Right renal pelvis (tissue), 4 donors: ENCODE measurements around the gene INIP. TPM values are rescaled to one million over a fixed set of nuclear protein-coding genes. Genes with fewer than 3 reads are reported as not detected.
"Not testable (repeated sequence)": the region's sequence is repeated elsewhere in the genome, so short reads cannot be mapped to it uniquely, and the experiment has no call there.

Source experiments
- DNase-seq, 4 donors: peaks; one replicate each; pipeline ENCODE4 v3.0.0-alpha.2; 2013; ENCODE audit warnings: low read depth in 4 of 4, low spot score in 3 of 4, missing footprints in 1 of 4
- polyA plus RNA-seq, 4 donors: library from polyadenylated mRNA; unstranded; fragments of 120-200 nt; gene quantifications; one replicate each; pipeline ENCODE4 v1.2.1, GENCODE V29; 2013; ENCODE audit not compliant: insufficient read length in 4 of 4

Gene INIP
- polyA plus RNA-seq, 4 donors, result 28.0 to 39.1 (median 37.7) TPM

DNA sequence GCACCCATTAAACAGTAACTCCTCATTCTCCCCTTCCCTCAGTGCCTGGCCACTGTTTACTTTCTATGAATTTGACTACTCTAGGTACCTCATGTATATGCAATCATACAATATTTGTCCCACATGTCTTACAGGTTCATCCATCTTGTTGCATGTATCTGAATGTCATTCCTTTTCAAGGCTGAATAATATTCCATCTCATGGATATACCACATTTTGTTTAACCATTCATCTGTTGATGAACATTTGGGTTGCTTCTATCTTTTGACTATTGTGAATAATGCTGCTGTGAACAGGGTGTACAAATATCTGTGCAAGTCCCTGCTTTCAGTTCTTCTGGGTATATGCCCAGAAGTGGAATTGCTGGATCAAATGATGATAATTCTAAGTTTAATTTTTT, 40.9 kb downstream of the INIP start:
- no peak for DNase-seq

GRCh38 chr9:112673221-112673620, 44.7 kb downstream of the INIP start:
- not testable (repeated sequence) for DNase-seq

- DNase-seq, result no peak
Observed at GRCh38 chr9:112670991-112671625, 46.8 kb downstream of the INIP start.

GRCh38 chr9:112669326-112669725, 48.6 kb downstream of the INIP start:
- no peak for DNase-seq

DNA sequence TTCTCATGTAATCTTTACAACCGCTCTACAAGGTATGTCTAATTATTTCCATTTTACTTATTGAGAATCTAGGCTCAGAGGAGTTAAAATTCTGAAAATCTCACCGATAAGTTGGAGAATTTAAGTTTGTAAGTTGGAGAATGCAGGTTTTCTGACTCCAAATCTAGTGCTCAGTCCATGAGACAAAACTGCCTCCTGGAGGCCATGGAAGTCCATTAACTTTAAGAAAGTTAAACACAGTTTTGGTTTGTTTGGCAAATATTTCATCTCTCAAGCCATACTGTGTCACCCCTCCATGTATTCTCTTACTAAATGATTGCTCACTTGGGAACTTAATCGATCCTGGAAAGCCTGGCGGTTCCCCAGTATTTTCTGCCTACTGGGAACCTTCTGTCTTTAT, 52.6 kb downstream of the INIP start:
- DNase-seq, result no peak

GRCh38 chr9:112664531-112664930, 53.4 kb downstream of the INIP start:
- DNase-seq, result no peak

GRCh38 chr9:112663681-112664080, 54.2 kb downstream of the INIP start:
- no peak for DNase-seq

DNA sequence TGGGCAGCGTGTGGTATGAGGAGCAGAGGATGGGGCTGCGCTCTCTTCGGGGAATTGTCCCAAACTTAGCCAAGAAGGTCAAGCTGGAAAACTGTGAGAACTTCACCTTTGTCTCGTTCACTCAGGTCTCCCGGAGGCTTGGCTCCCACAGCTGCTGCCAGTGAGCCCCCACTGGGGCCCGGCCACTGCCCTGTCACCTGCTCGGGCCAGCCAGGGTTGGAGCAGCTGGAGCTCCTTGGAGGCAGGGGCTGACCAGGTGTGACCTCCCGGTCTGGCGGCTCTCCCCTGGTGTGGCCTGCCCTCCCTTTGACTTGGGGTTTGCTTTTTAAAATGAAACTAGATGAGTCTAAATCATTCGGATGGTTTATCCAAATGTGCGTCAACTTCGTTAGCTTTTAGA, 58.0 kb downstream of the INIP start:
- no peak for DNase-seq

DNA sequence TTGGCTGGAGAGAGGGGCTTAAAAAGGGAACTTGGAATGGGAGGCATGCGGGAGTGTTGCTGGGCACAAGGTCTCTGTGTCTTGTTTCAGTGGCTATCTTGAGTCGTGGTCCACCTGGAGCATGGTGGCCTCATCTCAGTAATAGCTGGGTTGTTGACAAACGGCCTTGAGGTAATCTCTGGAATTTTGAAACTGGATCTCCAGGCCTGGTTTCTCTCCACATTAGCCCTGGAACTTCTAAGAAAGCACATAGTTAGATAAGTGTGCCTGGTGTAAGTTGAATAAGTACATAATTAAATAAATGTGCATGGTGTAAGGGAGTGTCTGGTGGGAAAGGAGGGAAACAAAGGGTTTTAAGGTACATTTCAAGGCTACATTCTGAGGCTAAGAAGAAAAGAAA, 62.2 kb downstream of the INIP start:
- DNase-seq, result no peak

- no peak for DNase-seq
Observed at GRCh38 chr9:112654282-112654681, 63.6 kb downstream of the INIP start.

DNA sequence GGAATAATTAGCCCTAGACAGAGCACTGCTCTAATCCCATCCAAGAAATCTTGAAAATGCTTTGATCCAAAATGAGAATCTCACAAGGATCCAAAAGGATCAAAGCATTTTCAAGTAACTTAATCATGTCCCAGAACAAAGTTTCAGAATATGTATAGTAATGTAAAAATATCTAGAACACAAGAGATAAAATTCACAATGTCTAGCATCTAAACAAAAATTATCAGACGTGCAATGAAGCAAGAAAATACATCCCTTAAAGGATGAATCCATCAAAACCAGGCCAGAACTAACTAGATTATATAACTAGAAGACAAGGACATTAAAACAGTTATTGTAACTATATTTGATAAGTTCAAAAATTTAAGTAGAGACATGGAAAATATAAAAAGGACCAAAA, 69.3 kb downstream of the INIP start:
- no peak for DNase-seq

GRCh38 chr9:112647596-112647995, 70.3 kb downstream of the INIP start:
- DNase-seq, result no peak

- no peak for DNase-seq
Observed at GRCh38 chr9:112642126-112642525, 75.8 kb downstream of the INIP start.

DNA sequence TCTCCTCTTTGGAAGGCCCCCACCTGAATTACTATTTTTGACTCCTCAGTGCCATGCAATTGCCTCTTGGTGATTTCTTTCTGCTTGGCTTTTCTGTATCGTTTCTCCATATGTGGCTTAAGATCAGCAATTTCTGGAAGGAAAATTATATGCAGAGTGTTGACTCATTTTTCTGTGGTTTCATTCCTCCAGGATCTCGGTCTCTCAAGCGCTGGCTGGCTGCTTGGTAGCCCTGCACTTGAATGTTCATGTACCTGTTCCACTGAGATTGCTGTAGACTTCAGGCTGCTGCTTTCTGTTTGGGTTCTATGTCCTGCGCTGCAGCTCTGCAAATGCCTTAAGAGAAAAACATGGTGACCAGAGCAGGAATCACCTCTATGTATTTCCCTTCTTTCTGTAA, 77.6 kb downstream of the INIP start:
- DNase-seq, result no peak

Other genes with a start within 250 kb of the INIP start
- gene KIAA1958, start 231.3 kb downstream of the INIP start, polyA plus RNA-seq, result 10 to 100 TPM; 12.6 to 15.1 (median 14.3) TPM
- gene SNX30, start 32.6 kb upstream of the INIP start, polyA plus RNA-seq, result 10 to 100 TPM; 18.0 to 23.0 (median 20.3) TPM
- under 1 TPM; 0.10 to 0.40 (median 0.20) TPM for gene SLC46A2, start 172.8 kb upstream of the INIP start, polyA plus RNA-seq